ENCODE measurements around the gene ECHS1.

DNA sequence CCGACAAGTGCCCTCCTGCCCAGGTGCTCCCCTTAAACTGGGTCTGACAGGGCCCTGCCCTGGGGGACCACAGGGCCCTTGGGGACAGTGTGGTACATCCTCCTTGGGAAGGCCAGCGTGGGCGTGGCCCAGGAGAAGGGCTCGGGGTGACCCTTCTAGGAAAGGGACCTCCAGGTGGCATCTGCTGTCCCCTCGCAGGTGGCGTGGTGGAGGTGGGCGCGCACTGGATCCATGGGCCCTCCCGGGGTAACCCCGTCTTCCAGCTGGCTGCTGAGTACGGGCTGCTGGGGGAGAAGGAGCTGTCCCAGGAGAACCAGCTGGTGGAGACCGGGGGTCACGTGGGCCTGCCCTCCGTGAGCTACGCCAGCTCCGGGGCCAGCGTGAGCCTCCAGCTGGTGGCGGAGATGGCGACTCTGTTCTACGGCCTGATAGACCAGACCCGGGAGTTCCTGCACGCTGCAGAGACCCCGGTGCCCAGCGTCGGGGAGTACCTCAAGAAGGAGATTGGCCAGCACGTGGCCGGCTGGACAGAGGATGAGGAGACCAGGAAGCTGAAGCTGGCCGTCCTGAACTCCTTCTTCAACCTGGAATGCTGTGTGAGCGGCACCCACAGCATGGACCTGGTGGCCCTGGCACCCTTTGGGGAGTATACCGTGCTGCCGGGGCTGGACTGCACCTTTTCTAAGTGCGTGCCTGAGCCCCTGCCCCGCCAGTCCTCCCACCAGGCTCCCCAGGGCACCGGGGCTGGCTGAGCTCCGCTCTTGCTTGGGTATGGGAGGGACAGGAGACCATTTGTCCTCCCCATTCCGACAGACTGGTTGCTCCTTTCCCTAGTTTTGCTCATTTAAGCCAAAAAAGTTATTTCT is 6.9 kb upstream of the ECHS1 start:
- TF ChIP-seq, protein P1, sequence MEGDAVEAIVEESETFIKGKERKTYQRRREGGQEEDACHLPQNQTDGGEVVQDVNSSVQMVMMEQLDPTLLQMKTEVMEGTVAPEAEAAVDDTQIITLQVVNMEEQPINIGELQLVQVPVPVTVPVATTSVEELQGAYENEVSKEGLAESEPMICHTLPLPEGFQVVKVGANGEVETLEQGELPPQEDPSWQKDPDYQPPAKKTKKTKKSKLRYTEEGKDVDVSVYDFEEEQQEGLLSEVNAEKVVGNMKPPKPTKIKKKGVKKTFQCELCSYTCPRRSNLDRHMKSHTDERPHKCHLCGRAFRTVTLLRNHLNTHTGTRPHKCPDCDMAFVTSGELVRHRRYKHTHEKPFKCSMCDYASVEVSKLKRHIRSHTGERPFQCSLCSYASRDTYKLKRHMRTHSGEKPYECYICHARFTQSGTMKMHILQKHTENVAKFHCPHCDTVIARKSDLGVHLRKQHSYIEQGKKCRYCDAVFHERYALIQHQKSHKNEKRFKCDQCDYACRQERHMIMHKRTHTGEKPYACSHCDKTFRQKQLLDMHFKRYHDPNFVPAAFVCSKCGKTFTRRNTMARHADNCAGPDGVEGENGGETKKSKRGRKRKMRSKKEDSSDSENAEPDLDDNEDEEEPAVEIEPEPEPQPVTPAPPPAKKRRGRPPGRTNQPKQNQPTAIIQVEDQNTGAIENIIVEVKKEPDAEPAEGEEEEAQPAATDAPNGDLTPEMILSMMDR (IDR thresholded peaks at IDR 0.05): no peak
- no peak for TF ChIP-seq EZH2 (IDR thresholded peaks at IDR 0.05; ENCODE audit: borderline replicate concordance, insufficient read depth, low read depth, low read length, poor library complexity, severe bottlenecking)

Measured in B cell (primary cell).